ENCODE measurements around the gene NUP35. TPM values are rescaled to one million over a fixed set of nuclear protein-coding genes. Genes with fewer than 3 reads are reported as not detected.

NUP35 gene
- total RNA-seq, 1 donor from 2014 or later = 11.1 TPM

DNA sequence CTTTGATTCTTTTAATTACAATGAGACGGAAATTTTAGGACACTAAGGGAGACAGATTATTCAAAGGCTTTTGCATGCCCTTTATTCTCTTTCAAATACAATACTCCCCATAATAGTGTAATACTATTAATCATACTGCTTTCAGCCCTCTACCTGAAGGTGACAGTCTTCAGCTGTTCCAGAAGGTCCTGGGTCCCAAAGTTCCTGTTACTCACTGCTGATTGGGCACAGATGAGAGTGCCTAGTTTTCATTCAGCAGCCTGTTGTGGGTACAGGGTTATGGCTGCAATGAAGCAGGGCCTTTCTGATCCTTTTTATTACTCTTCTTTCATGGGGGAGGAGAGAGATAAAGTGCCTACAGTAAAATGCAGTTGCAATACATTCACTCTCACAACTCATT lies 80.2 kb downstream of the NUP35 start:
- no peak for DNase-seq (ENCODE audit: extremely low read depth, low read depth, low spot score)

DNA sequence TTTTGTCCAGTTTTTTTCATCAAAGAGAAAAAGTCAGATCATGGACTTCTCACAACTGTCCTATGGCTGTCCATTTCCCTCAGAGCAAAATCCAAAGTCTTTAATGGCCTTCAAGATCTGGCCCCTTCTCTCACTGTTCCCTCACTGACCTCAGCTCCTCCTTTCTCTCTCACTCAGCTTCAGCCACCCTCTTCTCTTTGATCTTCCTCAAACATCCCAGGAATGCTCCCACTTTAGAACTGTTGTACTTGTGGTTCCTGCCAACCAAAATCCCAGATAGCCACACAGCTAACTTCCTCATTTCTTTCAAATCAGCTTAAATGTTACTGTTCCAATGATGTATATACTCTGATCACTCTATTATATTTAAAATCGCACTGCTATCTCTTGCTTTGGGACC lies 82.9 kb downstream of the NUP35 start:
- no peak for DNase-seq (ENCODE audit: extremely low read depth, low read depth, low spot score)

DNA sequence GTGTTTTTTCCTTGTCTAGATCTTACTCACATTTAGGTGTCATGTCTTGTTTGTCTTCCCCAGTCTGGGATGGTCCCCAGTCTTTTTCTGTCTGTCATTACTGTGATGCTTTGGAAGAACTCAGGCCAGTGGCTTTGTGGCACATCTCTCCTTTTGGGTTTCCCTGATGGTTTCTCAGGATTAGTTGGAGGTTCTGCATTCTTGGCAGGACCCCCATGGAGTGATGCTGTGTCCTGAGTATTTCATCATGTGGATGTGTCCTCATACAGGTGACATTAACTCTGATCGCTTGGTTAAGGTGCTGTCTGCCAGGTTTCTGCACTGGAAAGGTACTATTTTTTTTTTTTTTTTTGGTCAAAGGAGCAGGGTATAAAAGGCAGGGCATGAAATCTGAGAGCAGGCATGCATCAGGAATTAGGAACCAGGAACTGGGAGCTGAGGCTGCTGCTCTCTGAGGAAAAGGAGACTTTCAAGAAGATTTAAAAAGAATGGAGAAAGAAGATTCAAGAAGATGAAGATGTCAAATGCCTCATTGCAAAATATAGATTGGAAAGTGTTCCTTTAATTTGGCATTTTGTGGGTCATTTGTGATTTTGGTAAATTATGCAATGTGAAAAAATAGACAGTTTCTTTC lies 85.3 kb downstream of the NUP35 start:
- no peak for DNase-seq (ENCODE audit: extremely low read depth, low read depth, low spot score)

Other genes with a start within 250 kb of the NUP35 start
- 133 and 146 TPM in 2 replicates for gene NCKAP1, start 86.0 kb upstream of the NUP35 start, total RNA-seq
- 1.4 and 4.3 TPM in 2 replicates for gene DUSP19, start 45.7 kb upstream of the NUP35 start, total RNA-seq